SIG-M5 treated with dmso at 0.1 percent for 504 hours (cell line): ENCODE results near the gene SCN1A.

Experiments
- DNase-seq: peaks from one replicate; lab custom pipeline; 2025; ENCODE audit not compliant: unreplicated experiment; lab: John Stamatoyannopoulos, UW

Gene SCN1A

DNA sequence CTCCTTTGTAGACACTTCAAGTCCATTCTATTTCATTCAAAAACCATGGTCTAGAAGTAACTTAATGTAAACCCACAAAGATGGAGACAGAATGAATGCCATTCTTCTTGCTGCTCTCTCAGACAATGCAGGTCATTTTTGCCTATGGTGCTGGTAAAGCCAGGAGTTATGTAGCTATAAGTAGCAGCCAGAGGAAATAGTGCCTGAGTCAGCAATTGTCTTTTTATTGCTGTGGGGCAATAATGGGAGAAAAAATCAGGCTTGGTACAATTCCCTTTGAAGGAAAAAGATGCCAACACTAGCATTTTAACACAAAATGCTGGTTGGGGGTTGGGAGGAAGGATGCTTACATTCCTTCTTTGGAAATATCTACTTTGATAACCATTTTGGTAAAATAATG, 43.5 kb downstream of the SCN1A start:
- no peak for DNase-seq

DNA sequence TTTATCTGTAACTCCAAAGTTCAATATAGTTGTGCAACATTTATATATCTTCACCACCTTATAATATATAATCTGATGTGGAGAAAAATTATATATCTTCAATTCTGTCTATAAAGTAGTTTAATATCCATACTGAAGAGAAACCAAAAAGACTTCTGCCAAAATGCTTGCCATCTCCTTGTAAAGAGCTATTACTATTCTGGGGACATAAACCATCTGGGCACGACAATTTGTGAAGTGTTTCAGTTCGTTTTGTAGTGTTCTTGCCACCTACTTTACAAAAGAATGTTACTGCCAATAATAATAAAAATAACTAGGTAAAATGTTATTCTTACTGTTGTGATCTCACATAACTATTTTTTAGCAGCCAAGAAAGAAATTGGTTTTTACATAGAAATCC, 45.1 kb downstream of the SCN1A start:
- DNase-seq: no peak

DNA sequence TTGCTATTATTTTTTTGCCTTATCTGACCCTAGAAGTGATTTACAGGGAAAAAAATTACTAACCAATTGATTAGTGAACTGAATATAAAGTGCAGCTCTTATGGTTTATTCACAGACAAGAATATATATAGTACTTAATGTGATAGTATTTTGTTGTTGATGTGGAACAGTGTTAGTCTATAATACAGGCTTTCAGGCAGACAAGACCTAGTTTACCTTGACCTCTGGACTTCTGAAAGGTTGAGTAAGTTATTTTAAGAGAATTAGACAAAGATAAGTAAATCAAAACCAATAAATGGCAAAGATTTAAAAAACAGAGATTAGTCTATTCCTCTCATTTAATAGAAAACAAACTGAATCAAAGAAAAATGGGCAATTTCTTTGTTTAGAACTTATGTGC, 46.0 kb downstream of the SCN1A start:
- DNase-seq: no peak

DNA sequence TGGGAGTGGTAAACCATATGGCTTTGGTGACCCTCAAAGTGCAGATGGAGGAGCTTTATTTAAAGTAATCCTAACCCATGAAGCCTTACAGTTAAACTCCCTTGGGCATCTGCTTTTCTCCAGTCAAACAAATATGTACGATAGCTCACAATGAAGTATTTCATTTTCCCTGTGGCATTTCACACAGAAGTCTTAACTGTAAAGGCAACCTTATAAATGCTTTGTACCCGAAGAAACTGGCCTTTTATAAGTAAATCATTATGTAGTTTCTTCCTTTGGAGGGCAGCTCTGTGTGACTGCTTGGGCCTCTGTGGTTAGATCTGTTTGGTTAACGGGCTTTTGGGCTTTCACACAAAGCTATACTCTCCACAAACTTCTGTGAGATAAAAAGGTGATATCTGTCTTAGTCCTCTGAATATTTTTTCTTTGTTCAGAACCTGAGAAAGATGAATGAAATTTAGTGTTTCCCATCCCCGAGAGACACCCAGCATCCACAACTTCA, 46.6 kb downstream of the SCN1A start:
- no peak for DNase-seq

DNA sequence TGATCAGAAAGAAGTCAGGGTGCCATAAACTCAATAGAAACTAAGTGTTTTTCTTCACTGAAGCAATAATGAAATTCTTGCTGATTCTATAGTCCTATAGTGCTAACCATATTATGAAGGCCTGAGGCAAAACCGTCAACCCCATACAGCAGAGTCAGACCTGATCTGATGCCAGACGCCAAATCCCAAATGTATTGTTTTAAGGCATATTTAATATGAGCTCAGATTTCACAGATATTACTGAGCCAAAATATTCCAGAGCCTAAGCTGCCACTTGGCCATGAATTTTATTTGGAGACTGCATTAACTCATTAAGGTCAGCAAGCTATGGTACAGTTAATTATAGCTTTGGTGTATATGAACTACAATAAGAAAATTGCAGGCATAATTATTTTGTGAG, 53.4 kb downstream of the SCN1A start:
- no peak for DNase-seq

DNA sequence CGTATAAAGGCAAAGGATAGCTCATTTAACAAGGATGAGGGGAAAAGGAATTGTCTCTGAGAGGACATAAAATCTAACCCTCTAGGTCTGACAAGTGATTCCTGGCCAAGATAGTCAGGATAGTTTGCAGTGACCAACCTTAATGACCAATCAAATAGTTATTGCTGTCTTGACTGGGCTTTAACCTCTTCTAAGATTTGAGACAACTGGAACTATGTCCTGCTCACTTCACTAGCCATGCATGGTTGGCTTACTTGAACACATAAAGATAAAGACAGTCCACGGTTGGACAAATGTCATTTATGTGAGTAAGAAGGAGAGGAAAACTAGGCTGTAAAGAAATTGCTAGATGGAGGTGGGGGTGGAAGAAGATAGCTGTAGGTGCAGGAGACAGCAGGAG, 53.8 kb downstream of the SCN1A start:
- DNase-seq: no peak

DNA sequence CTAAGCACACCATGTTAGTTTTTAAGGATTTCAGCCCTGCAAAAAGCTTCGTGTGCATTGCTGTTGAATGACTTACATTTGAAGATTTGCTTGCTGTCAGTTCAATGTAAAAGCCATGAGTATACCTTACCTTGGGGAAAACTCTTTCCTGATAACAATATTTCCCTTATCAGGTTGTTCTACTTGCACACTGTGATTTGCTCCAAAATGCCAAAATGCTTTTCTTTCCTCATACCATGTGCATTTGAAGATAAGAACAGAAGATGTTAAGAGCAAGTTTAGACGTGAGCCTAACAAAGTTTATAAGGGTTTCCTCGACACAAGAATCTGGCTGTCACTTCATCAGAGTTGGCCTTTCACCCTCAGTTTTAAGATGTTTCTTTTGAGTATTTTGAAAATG, 57.6 kb downstream of the SCN1A start:
- no peak for DNase-seq

DNA sequence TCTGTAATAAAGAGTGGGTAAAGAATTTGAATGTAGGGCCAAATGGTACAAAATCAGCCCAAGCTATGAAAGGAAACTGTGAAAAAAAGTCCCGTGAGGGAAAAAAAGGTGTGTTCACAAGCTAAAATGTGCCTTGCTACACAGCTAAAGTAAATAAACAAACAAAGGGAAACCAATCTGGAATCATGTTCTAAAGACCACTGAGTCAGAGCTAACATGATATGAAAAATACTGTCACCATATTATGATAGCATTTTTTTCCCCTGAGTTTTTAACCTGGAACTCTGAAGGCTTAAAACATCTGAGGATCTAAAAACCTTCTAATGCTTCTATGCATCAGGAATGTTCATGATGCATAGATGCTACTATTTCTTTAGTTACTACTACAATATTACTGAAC, 58.8 kb downstream of the SCN1A start:
- DNase-seq: no peak

DNA sequence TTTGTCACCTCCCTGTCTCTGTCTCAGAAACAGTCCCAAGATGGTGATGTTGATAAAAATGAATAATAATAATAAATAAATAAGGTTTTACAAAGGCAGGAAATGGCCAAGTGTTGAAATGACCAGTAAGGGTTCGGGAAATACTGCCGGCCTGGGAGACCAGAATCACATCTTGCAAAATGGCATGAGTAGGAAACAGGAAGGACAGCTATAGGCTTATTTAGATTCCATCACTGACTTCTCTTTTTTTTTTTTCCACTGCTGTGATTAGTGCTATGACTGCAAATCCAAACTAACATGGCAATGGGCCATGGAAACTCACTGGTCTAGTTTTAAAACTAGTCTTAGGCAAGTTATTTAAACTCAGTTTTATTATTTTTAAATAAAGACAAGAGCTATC, 60.6 kb downstream of the SCN1A start:
- no peak for DNase-seq

DNA sequence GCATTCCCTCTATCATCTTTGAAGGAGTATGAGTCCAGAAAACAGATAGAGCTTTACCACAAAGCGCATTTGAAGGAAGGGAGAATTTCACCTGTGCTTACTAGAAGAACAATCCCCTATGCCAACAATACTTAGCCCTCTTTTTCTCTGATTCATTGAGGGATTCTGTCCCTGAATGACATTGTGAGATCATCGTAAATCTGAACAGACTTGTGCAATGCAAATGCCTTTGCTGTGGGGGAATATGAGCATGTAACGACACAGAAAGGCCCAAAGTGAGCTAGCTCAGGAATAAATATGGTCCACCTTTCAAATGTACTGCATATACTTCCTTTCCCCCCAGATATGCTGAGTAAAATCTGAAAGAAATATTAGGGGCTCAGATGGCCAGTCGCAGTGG, 67.6 kb downstream of the SCN1A start:
- no peak for DNase-seq

DNA sequence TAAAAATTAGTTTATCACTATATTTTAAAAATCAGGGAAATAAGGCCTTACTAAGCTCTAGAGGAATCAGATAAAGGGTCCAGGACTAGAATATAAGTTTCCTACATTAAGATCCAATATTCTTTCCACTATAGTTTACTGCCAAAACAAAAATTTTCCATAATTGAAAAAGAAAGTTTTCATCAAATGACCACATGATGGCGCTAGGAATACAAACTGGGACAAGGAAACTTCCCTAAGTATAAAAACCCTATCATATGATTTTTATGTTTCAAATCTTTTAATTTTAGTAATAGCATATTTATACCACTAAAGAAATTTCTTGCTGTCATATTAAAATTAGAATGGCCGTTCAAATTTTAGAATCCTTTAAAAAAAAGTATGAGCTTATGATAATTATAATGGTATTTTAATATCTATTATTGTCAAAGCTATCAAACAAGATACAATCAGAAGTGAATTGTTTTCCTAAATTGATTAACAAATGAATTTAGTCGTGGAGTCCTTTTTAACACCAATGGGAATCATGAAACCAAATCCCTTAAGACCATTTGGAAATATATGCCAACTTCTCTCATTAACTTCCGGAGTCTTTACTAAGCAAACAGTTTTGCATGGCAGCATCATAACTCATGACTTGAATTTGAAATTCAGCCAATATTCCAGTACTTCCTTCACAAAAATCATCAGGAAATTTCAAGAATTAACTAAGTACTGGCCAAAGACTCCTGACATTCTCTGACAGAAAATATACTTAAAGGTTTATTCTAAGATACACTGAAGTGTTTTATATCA, 70.3 kb downstream of the SCN1A start:
- DNase-seq: no peak

DNA sequence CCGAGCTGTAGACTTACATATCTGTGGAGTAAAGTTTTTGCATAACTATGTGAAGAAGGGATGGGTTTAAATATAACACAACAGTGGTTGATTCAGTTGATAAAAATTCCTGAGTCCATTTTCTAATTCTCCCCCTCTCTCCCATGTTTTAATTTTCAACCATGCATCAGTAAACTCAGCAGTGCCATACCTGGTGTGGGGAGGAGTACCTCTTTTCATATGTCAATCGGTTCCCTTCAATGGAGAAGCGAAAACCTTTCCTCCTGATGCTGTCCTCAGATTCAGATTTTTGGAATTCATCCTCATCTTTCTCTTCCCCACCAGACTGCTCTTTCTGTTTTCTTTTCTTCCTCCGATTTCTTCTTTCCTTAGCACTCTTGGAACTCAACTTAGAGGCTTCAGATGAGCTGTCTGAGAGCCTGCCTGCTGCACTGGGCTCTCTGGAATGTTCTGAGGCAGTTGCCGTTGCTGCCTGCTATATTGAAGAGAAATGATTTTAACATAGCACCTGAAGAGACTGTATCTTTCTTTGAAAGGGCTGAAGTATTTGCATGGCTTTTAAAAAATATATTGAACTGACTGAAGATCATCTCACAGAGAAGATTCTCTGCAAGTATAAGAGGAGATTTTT, 82.9 kb downstream of the SCN1A start:
- DNase-seq: no peak

DNA sequence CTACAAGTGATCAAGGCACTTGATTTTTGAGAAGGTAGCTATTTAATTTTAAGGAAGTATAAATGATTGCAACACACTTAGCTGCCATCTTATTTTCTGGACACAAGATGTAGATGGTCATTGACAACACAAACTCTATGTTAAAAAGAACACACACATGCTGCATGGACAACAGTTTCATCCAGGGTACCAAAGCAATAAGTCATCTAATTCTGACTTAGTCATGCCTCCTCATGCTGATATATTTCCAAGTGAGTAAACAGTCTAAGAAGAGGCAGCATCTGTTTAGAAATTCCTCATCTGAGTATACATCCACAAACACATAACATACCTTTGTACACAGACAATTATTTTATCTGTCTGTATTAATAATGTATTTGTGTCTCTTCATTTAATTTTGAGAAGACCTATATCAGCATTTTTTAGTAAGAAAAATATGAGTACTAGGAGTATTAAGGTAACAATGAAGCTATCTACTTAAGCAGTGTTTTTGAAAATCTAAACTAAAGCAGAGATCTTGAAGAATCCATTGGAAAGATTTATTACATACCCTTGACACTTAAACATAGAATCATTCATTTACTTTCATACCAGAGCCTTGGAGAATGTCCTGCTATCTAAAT, 84.9 kb downstream of the SCN1A start:
- DNase-seq: no peak

DNA sequence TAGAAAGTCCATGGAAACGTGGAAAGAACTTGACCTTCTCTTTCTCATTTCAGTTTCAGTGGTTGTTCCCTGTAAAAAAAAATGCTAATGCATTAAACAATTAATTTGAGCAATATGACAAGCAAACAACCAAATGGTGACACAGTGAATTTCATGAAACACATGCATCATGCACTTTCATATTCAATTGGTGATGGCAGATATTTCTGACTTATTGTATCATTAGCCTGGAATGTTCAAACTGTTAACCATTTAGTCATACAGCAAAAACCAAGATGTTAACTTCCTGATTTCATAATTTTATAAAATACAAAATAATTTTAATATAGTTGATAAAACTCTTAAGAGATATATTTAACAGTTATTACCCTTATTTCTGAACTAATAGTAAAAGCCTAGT, 85.5 kb downstream of the SCN1A start:
- DNase-seq: no peak

DNA sequence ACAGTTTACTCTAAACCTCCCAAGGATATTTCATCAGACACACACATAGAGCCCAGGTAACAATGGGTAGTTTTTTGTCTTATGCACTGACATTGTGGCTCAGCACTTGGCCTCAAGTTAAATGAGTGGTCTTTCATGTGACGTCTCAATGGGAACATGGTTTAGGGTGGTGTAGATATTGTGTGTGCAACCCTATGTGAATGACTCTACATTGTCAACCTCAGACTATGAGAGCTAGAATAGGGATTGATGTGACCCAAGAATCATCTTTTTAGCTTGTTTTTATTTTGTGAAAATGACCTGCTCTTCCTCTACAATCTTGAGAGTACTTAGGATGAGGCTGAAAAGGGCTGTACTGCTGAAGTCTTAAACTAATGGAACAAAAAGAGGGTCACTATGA, 86.2 kb downstream of the SCN1A start:
- DNase-seq: no peak

DNA sequence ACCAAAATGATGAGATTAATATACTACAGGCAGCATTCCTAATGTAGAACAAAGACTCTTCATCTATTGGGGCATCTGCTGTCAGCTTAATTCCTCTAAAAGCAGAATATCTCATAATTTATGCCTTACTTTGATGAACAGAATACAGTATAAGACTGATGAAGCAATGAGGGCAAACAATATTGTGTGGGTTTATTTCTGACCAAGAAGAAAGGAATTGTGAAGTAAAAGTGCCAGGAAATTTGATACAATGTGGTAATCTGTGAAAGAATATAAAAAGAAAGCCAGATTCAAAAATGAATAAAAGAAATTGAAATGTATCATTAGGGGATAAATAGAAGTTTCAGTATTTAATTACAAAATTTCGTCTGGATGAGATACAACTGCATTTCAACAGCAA, 95.5 kb downstream of the SCN1A start:
- no peak for DNase-seq

DNA sequence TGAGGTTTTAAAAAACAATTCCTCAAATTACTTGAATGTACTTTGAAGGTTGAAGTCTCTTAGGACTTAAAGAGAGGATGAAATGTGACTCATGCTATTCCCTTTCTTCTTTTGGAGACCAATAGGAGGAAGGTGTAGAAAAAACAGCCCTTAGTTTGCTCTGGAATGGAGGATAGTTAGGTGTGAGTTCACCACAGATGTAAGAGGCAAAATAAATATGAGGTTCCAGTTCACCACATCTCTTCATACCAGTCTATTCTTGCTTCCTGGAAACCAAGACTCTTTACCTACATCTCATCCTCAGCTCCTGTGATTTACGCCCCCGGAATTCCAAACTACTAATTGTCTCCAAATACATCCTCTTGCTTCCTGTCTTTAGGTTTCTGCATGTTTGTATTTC, 96.8 kb downstream of the SCN1A start:
- no peak for DNase-seq

DNA sequence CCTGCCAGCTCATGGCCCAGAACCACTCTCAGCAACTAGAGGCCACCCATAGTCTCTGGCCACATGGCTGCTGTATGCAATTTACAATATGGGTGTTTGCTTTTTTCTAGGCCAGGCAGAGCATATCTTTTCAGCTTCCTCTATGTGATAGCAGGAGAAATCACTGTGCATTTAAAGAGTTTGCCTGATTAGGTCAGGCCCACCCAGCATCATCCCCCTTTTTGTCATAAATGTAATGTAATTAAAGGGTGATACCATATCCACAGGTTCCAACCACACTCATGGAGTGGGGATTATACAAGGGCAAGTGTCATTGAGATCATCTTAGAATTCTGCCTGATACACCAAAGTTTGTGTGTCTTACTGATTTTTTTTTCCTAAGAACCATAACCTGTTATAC, 102.5 kb downstream of the SCN1A start:
- no peak for DNase-seq

DNA sequence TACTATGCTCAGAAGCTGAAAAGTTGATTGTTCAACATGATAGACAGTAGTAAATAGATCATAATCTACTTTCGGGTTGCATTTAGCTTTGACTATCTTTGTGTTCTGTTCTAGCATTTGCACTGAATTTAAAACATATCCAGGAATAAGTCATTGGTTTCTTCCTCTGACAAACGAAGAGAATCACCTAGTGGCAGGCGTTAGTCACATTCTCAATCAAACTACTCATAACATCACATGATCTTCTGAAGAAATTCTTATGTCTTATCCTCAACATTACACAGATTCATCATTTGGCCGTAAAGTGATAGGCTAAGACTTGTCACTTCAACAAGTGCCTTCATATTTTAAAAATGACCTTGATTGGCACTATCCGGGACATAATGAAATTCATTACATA, 110.6 kb downstream of the SCN1A start:
- no peak for DNase-seq

DNA sequence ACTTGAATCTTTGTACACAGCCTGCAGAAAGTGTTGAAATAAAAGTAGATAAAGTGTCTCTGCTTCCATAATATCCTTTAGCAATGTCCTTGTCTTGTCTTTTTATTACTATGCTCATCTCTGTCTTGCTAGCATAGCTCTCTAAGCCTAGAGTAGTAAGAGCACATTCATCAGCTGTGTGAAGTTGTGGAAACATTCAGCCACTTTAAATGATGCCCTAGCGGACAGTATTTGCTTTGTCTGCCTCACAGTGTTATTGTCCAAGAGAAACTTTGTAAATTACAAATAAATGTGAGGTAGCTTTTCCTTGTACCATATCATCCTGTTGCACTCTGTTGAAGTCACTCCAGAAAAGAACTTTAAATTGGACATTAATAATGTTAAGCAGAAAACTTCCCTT, 113.9 kb downstream of the SCN1A start:
- no peak for DNase-seq

DNA sequence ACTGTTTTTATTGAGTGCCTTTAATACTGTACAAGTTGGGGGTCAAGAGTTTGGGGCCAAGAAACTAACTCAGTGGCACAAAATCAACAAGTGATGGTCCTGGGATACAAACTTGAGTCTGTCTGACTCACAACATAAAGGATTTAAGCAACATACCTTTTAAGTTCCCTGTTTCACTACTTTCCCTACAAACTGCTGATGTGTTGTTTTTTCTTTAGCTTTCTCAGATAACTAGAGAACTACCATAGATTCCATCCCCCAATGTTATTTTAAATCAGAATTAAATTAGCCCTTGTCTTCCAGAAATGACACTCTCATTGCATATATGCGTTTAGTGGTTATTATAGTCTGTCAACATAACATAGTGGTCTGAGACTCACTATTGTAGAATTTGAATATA, 116.2 kb downstream of the SCN1A start:
- no peak for DNase-seq

DNA sequence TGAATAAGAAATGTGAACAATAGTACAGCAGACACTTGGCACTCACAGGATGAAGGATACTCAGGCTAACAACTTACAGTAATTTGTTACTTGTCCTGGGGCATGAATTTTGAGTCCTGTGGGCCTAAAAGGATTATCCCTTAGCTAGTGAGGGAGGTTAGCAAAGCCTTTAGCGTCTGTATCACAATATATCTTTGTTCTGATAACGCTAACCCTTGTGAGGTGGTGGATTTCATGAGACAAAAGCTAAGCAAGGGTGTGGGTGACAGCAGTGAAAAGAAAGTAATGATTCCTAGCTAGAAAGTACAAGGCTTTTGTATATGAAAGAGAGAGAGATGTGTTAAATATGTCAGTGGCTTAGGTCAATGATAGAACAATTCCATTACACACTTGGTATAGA, 127.4 kb downstream of the SCN1A start:
- no peak for DNase-seq
